Tibial artery (tissue), 4 donors: ENCODE measurements around the gene CUX1.

Source experiments
- DNase-seq, 2 donors: peaks; one replicate each; pipeline ENCODE4 v3.0.0-alpha.2; 2019
- H3K27ac ChIP-seq, 2 donors: fragments of 200-600 bp; sonication (generic) in 1 of 2; 1 replicate in 1 of 2; 2 replicates in 1 of 2; pipeline ENCODE4 v1.5.1; 2018 to 2019; ENCODE audit warnings: mild to moderate bottlenecking in 1 of 2
- H3K27me3 ChIP-seq, 2 donors: fragments of 200-600 bp; sonication (generic) in 1 of 2; one replicate each; pipeline versions ENCODE4 v1.5.1 to v1.6.0; 2016 to 2019
- H3K36me3 ChIP-seq, 3 donors: fragments of 200-600 bp; sonication (generic) in 2 of 3; one replicate each; pipeline ENCODE4 v1.5.1; 2016 to 2019; ENCODE audit warnings: mild to moderate bottlenecking in 2 of 3
- H3K4me1 ChIP-seq, 4 donors: fragments of 200-600 bp; sonication (generic) in 2 of 4; 1 replicate in 3 of 4; 2 replicates in 1 of 4; pipeline ENCODE4 v1.5.1; 2016 to 2019
- H3K4me3 ChIP-seq, 2 donors: fragments of 200-600 bp; sonication (generic) in 1 of 2; 1 replicate in 1 of 2; 2 replicates in 1 of 2; pipeline ENCODE4 v1.5.1; 2018 to 2019; ENCODE audit warnings: mild to moderate bottlenecking in 2 of 2
- H3K9me3 ChIP-seq, 3 donors: fragments of 200-600 bp; sonication (generic) in 1 of 3; one replicate each; pipeline ENCODE4 v1.5.1; 2016 to 2019
- intact Hi-C: fragments of 100-400 bp; cut with DNase I; formaldehyde crosslinking; loops from one replicate; pipeline ENCODE4 v1.15.0; 2023; ENCODE audit warnings: low total_unique reads
- TF ChIP-seq, protein P1 (sequence below), 2 experiments: fragments of 200-600 bp in 1 of 2; fragments of 450-650 bp in 1 of 2; IDR thresholded peaks; one replicate each; pipeline ENCODE4 v1.5.1; 2017 to 2019; ENCODE audit warnings: antibody characterized with exemption in 2 of 2, mild to moderate bottlenecking in 1 of 2, moderate library complexity in 1 of 2

CUX1 gene

DNA sequence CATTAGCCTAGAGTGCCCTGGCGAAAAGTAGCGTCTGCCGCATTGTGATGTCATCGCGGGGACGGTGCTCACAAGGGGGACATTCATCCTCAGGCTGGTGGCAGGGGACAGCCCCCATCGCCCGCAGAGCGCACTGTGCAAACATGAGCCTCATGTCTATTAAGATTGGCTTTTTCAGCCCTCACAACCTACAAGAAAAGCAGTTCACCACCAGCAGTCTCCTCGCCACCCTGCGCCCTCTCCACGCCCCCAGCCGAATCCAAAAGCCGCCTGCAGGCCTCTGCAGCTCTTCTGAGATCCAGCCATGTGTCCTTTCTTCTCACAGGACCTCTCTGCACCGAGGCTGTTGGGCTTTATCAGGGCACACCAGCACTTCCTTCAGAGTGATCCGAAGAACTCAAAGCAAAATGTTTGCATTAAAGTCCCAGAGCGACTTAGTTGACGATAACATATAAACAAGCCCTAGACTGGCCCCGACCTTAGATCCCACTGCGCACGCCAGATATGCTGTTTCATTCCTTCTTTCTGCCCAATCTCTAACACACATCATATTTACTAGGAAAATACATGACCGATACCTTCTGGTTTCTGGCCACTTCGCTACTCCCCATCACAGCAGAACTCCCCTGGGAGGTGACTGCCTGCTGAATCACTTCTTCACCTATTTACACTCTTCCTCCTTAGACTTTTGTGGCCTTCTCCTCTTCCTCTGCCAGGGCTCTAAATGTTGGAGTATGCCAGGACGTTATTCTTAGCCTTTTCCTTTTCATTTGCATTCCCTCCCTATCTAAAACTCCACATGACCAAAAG, 263.2 kb downstream of the CUX1 start:
- intact Hi-C loops = no loop called here
- Histone ChIP-seq H3K4me1 (no peaks in the 10 kb centered on the region), H3K27me3 (no peaks in the 10 kb centered on the region), H3K4me3 (no peak overlapping the region), H3K27ac (no peak overlapping the region), H3K36me3 (peaks cover 7 to 19% (median 8%) of the 10 kb centered on the region in 3 donors), H3K9me3 (peaks cover 0 to 7% (median 0%) of the 10 kb centered on the region in 3 donors)
- no peak for DNase-seq
- TF ChIP-seq, protein P1, sequence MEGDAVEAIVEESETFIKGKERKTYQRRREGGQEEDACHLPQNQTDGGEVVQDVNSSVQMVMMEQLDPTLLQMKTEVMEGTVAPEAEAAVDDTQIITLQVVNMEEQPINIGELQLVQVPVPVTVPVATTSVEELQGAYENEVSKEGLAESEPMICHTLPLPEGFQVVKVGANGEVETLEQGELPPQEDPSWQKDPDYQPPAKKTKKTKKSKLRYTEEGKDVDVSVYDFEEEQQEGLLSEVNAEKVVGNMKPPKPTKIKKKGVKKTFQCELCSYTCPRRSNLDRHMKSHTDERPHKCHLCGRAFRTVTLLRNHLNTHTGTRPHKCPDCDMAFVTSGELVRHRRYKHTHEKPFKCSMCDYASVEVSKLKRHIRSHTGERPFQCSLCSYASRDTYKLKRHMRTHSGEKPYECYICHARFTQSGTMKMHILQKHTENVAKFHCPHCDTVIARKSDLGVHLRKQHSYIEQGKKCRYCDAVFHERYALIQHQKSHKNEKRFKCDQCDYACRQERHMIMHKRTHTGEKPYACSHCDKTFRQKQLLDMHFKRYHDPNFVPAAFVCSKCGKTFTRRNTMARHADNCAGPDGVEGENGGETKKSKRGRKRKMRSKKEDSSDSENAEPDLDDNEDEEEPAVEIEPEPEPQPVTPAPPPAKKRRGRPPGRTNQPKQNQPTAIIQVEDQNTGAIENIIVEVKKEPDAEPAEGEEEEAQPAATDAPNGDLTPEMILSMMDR (IDR thresholded peaks at IDR 0.05) = no peak

DNA sequence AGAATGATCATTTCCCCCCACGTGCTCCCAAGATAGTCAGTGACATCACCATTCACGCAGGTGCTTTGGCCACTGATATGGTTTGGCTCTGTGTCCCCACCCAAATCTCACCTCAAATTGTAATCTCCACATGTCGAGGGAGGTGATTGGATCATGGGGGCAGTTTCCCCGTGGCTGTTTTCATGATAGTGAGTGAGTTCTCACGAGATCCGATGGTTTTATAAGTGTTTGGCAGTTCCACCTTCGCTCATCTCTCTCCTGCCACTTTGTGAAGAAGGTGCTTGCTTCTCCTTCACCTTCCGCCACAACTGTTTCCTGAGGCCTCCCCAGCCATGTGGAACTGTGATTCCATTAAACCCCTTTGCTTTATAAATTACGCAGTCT, 263.8 kb downstream of the CUX1 start:
- no peaks in the 10 kb centered on the region for H3K4me1 ChIP-seq
- H3K27me3 ChIP-seq = no peaks in the 10 kb centered on the region
- intact Hi-C loops = no loop called here
- no peak for DNase-seq
- TF ChIP-seq, protein P1 (IDR thresholded peaks at IDR 0.05) = no peak
- H3K9me3 ChIP-seq = peaks cover 0 to 7% (median 0%) of the 10 kb centered on the region in 3 donors
- H3K36me3 ChIP-seq = peaks cover 7 to 19% (median 8%) of the 10 kb centered on the region in 3 donors
- H3K4me3 ChIP-seq = no peak overlapping the region
- H3K27ac ChIP-seq = no peak overlapping the region

DNA sequence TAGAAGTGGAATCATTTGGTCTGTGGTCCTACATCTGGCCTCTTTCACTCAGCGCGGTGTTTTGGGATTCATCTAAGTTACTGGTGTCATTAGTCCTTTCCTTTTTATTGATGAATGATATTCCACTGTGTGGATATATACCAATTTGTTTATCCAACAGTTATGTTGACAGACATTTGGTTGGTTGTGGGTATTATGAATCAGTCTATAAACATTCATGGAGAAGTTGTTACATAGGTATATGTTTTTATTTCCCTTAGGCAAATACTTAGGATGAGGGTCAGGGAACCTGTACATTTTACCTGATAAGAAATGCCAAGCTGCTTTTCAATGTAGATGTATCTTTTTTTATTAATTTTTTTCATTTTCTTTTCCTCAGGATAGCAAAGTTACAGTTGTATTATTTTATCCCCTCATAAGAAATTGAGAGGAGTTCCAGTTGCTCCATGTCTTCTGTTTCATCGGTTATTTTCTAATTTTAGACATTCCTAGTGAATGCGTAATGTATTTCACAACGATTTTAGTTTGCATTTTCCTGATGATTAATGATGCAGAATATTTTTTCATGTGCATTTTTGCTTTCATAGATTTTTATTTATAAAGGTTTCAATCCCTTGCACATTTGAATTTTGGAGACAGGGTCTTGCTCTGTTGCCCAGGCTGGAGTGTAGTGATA, 265.4 kb downstream of the CUX1 start:
- DNase-seq = no peak
- Histone ChIP-seq H3K4me1 (no peaks in the 10 kb centered on the region), H3K9me3 (peaks cover 0 to 7% (median 0%) of the 10 kb centered on the region in 3 donors), H3K27me3 (no peaks in the 10 kb centered on the region), H3K36me3 (peaks cover 7 to 19% (median 8%) of the 10 kb centered on the region in 3 donors), H3K27ac (no peak overlapping the region), H3K4me3 (no peak overlapping the region)
- intact Hi-C loops = no loop called here
- TF ChIP-seq, protein P1 (IDR thresholded peaks at IDR 0.05) = no peak

DNA sequence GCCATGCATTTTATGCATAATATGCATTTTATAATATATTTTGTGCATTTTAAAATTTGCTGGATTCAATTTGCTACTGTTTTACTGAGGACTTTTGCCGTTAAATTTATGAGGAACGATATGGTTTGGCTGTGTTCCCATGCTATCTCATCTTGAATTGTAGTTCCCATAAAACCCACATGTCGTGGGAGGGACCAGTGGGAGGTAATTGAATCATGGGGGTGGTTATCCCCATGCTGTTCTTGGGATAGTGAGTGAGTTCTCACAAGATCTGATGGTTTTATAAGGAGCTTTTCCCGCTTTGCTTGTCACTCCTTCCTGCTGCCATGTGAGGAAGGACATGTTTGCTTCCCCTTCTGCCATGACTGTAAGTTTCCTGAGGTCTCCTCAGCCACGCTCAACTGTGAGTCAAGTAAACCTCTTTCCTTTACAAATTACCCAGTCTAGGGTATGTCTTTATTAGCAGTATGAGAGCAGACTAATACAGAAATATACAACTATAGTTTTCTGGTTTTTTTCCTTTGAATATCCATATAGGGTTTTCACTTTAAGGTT, 267.9 kb downstream of the CUX1 start:
- H3K27me3 ChIP-seq = no peaks in the 10 kb centered on the region
- H3K36me3 ChIP-seq = peaks cover 8 to 19% (median 10%) of the 10 kb centered on the region in 3 donors
- DNase-seq = no peak
- no peak overlapping the region for H3K27ac ChIP-seq
- TF ChIP-seq, protein P1 (IDR thresholded peaks at IDR 0.05) = no peak
- peaks cover 0 to 16% (median 7%) of the 10 kb centered on the region in 3 donors for H3K9me3 ChIP-seq
- no peaks in the 10 kb centered on the region for H3K4me1 ChIP-seq
- intact Hi-C loops = no loop called here
- no peak overlapping the region for H3K4me3 ChIP-seq

DNA sequence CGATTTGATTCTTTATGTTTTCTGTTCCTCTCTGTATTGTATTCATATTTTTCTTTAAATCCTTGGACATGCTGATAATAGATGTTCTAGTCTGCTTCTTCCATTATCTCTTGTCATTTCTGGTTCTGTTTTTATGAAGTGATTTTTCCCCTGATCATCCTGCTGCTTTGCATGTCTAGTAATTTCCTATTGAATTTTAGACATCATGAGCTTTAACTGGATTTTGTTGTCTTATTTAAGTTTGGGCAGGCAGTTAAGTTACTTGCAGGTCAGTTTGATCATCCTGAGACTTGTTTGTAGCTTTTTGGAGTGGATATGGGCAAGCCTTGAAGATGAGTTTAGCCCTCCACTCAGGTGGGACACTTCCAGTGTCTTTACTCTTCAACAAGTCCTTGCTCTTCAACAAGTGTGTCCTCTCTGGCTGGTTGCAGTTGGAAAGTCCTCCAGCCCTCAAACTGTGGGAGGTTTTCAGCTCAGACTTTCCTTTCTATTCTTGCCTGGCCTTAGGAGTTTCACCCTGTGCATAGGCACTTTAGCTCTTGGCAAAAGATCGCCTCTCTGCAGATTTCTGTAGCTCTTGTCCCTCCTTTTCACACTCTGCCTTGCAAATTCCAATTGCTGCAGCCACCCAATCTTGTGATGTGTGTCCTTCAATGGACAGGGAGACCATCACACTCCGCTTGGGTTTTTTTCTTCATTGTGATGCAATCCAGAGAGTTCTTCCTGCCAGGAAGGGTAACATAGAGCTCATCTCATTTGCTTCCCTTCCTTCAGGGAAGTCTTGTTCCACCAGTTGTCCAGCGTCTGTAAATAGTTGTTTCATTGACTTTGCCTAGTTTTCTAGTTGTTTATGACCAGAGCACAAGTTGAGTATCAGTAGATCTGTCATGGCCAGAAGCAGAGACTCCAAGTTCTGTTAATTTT, 272.0 kb downstream of the CUX1 start:
- intact Hi-C loops = no loop called here
- no peak overlapping the region for H3K4me3 ChIP-seq
- H3K9me3 ChIP-seq = peaks cover 0 to 16% (median 0%) of the 10 kb centered on the region in 3 donors
- peaks cover 0 to 5% (median 0%) of the 10 kb centered on the region in 3 donors for H3K36me3 ChIP-seq
- no peaks in the 10 kb centered on the region for H3K4me1 ChIP-seq
- no peaks in the 10 kb centered on the region for H3K27me3 ChIP-seq
- DNase-seq = no peak
- TF ChIP-seq, protein P1 (IDR thresholded peaks at IDR 0.05) = no peak
- no peak overlapping the region for H3K27ac ChIP-seq
